DND-41 (cell line): ENCODE data around the gene CARHSP1.

ENCODE experiments used
- EZH2 ChIP-seq: IDR thresholded peaks from 3 replicates; pipeline ENCODE4 v1.6.1; 2012; ENCODE audit warnings: borderline replicate concordance, low read depth, mild to moderate bottlenecking, moderate library complexity, low read length, inconsistent platforms; ENCODE audit not compliant: severe bottlenecking
- TF ChIP-seq, protein P1 (sequence below): IDR thresholded peaks from 2 replicates; pipeline ENCODE4 v1.5.1; 2012; ENCODE audit warnings: borderline replicate concordance, low read length, moderate library complexity, mild to moderate bottlenecking; ENCODE audit not compliant: poor library complexity, severe bottlenecking; ENCODE audit errors: extremely low read depth

DNA sequence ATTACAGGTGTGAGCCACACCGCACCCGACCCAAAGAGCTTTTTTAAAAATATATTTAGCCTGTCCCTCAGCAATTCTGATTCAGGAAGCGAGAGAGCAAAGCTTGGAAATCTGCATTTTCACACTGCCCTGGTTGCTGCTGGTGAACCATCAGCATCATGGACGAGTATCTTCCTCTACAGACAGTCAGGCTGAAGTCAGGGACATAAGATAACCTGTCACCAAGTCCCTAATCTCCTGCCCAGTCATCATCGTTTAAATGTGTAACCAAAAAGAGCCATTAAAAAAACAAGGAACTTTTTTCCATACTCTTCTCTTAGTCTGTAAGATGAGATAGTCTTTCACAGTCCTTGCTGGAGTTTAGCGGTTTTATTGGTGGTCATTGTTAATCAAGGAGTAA, 64.5 kb downstream of the CARHSP1 start:
- TF ChIP-seq, protein P1, sequence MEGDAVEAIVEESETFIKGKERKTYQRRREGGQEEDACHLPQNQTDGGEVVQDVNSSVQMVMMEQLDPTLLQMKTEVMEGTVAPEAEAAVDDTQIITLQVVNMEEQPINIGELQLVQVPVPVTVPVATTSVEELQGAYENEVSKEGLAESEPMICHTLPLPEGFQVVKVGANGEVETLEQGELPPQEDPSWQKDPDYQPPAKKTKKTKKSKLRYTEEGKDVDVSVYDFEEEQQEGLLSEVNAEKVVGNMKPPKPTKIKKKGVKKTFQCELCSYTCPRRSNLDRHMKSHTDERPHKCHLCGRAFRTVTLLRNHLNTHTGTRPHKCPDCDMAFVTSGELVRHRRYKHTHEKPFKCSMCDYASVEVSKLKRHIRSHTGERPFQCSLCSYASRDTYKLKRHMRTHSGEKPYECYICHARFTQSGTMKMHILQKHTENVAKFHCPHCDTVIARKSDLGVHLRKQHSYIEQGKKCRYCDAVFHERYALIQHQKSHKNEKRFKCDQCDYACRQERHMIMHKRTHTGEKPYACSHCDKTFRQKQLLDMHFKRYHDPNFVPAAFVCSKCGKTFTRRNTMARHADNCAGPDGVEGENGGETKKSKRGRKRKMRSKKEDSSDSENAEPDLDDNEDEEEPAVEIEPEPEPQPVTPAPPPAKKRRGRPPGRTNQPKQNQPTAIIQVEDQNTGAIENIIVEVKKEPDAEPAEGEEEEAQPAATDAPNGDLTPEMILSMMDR, result no peak
- TF ChIP-seq EZH2, result no peak
